Measurements from ENCODE around the gene ZBTB16.

The ZBTB16 gene

GRCh38 chr11:114290503-114291235 lies 231.2 kb downstream of the ZBTB16 start:
- DNase-seq: no peak

GRCh38 chr11:114291381-114291780 lies 231.9 kb downstream of the ZBTB16 start:
- DNase-seq: no peak

DNA sequence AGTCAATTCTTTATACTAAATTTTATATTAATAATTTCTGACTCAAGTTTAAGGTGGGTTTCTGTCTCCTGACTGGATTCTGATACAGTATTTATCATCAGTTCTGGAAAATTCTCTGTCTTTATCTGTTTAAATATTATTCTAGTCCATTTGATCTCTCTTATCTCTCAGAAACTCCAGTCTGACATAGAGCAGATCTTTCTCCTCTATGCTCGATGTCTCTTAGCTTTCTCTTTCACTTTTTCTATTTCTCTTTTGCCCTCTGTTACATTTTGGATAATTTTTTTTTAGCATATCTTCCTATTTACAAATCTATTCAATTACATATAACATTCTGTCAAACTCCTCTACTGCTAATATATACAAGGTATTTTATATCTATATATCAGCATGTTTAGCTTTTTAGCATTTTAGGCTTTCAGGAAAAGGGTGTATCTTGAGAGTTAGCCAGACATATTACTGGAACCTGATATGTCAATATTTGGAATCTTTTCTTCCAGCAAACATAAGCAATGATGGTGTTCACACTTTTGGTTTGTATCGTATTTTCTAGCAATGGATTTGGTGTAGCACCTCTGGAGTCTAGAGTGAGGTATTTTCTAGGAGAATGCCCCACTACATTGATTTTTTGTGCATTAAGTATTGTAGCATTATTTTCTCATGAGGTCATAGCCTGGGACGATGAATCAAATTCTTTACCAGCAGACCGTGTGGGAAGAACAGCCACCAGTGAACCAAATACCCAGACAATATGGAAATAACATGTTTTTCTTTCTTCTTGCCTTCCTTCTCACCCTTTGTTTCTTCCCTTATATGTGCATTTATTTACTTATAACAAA lies 232.6 kb downstream of the ZBTB16 start:
- DNase-seq: no peak

DNA sequence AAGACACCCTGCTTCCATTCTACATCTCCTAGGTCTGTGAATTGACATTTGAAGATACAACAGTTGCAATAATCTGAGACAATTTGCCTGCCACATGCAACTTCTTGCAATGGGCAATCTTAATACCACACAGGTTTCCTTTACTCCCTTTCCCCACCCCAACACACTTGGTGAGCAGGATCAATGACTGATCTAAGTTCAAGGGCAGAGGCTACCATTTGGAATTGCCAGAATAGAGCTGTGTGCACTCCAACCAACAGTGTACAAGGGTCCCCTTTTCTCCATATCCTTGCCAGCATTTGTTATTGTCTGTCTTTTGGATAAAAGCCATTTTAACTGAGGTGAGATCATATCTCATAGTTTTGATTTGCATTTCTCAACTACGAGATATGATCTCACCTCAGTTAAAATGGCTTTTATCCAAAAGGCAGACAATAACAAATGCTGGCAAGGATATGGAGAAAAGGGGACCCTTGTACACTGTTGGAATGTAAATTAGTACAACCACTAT lies 233.7 kb downstream of the ZBTB16 start:
- DNase-seq: no peak

GRCh38 chr11:114295676-114296604 lies 236.4 kb downstream of the ZBTB16 start, which contains the start of gene NNMT:
Gene NNMT, plus strand, starts transcription at chr11:114296399. Its CDS starts 158 bp downstream, at chr11:114296557.
- no peak for DNase-seq

DNA sequence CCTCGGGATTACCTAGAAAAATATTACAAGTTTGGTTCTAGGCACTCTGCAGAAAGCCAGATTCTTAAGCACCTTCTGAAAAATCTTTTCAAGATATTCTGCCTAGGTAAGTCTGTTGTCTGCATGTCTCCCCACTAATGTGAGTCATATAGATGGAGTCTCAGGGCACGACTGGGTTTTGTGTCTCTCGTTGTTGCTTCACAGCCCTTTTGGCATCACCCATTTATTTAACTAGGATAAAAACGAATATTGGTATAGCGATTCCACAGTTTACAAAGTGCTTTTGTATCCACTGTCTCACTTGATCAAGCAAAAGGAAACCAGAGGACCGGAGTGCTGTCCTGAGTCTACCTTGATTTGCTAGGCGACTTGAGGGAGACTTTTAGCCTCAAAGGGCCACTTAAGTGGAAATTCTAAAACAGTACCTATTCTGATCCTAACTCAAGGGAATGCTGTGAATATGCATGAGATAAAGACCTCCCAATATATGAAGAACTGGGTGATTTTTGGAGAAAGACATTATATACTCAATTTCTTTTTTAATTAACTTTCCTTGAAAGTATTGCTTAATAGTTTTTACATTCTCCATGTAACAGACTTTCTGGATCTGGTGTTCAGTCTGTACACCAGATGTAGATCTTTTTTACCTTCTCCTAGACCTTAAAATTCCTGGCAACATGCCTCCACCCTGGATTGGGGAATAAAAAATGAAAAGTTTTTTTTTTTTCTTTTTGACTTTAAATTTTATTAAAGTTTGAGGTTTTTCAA lies 237.3 kb downstream of the ZBTB16 start:
- no peak for DNase-seq

- DNase-seq: no peak
These were observed 238.5 kb downstream of the ZBTB16 start for GRCh38 chr11:114297806-114298709.

- no peak for DNase-seq
These were observed 239.2 kb downstream of the ZBTB16 start for GRCh38 chr11:114298710-114299109.
